Sigmoid colon (tissue), 4 donors: ENCODE results near the gene KCNJ6.

Experiments used
- EP300 ChIP-seq, 4 donors: sonication (generic); formaldehyde crosslinking; IDR thresholded peaks; one replicate each; pipeline ENCODE4 v1.6.1; 2017; ENCODE audit warnings: antibody characterized with exemption in 4 of 4
- POLR2A ChIP-seq, 2 donors: fragments of 450-650 bp; IDR thresholded peaks; one replicate each; pipeline ENCODE4 v1.6.1; 2016; ENCODE audit warnings: antibody characterized with exemption in 2 of 2, mild to moderate bottlenecking in 2 of 2, moderate library complexity in 2 of 2
- TF ChIP-seq, protein P1 (sequence below), 4 experiments: fragments of 450-650 bp in 3 of 4; fragments of 200-600 bp in 1 of 4; IDR thresholded peaks; one replicate each; pipeline ENCODE4 v1.5.1; 2016 to 2019; ENCODE audit warnings: antibody characterized with exemption in 4 of 4, mild to moderate bottlenecking in 3 of 4, moderate library complexity in 2 of 4

DNA sequence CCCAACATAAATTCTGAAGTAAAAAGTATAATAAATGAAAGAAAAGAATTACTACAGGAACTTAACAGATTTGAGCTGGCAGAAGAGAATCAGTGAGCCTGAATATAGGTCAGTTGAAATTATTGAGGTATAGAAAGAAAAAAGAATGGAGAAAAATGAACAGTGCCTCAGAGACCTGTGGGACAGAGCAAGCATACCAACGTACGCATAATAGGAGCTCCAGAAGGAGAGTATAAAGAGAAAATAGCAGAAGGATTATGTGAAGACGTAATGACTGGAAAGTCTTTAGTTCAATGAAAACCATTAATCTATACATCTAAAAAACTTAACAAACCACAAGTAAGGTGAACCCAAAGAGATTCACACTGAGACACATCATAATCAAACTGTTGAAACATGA, 287.9 kb downstream of the KCNJ6 start:
- TF ChIP-seq, protein P1, sequence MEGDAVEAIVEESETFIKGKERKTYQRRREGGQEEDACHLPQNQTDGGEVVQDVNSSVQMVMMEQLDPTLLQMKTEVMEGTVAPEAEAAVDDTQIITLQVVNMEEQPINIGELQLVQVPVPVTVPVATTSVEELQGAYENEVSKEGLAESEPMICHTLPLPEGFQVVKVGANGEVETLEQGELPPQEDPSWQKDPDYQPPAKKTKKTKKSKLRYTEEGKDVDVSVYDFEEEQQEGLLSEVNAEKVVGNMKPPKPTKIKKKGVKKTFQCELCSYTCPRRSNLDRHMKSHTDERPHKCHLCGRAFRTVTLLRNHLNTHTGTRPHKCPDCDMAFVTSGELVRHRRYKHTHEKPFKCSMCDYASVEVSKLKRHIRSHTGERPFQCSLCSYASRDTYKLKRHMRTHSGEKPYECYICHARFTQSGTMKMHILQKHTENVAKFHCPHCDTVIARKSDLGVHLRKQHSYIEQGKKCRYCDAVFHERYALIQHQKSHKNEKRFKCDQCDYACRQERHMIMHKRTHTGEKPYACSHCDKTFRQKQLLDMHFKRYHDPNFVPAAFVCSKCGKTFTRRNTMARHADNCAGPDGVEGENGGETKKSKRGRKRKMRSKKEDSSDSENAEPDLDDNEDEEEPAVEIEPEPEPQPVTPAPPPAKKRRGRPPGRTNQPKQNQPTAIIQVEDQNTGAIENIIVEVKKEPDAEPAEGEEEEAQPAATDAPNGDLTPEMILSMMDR (IDR thresholded peaks at IDR 0.05) = no peak
- TF ChIP-seq POLR2A (IDR thresholded peaks at IDR 0.05) (no peak), EP300 (IDR thresholded peaks at IDR 0.05) (no peak)
